GM18507 (cell line): ENCODE results near the gene FTSJ3.

Experiments
- DNase-seq: peaks from one replicate; pipeline ENCODE4 v3.0.0; 2011; ENCODE audit warnings: low read depth; ENCODE audit not compliant: insufficient read length; ENCODE audit errors: extremely low spot score
- FAIRE-seq: peaks from 2 replicates; lab custom pipeline; 2011; peaks lifted over from hg19 to GRCh38; lab: Jason Lieb, UNC

FTSJ3 gene

DNA sequence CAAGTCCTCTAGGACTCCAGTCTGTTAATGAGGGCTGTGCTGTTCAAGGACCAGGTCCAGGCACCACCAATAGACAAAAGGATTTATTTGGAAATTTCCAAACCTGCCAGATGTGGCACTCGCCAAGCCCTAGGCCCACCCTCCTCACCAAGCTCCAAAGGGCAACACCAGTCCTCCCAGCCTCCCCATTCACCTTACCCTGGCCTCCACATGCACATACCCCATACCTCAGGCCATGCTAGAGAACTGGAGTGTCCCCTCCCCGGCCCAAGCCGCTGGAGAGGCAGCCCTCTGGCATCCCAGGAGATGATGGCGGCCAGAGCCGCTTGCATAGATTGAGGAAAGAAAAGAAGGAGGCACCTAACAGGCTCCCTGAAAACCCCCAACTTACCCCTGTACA is 4.6 kb upstream of the FTSJ3 start:
- DNase-seq = no peak
- no peak for FAIRE-seq

DNA sequence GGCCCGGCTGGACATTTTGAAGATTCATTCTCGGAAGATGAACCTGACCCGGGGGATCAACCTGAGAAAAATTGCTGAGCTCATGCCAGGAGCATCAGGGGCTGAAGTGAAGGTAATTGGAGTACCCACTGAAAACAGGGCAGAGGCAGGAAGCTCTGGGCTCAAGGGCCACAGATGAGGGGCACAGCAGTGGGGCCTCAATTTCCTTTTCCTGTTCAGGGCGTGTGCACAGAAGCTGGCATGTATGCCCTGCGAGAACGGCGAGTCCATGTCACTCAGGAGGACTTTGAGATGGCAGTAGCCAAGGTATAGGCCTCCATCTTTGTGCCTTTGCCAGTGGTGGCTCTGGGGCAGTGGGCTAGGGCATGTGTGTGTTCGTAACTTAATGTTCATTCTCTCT is 4.0 kb upstream of the FTSJ3 start:
- DNase-seq (no peak), FAIRE-seq (no peak)

- DNase-seq (no peak), FAIRE-seq (no peak)
These were observed 3.5 kb upstream of the FTSJ3 start for GRCh38 chr17:63830904-63831491.

DNA sequence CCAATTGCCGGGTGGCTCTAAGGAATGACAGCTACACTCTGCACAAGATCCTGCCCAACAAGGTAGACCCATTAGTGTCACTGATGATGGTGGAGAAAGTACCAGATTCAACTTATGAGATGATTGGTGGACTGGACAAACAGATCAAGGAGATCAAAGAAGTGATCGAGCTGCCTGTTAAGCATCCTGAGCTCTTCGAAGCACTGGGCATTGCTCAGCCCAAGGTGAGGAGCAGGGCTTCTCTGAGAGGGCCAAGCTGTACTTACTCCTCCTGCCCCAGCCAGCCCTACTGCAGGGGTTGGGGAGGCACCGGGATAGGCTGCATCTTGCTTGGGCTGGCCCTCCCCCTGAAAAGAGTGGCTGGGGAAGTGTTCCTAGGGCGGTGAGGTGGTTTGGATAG is 2.8 kb upstream of the FTSJ3 start:
- DNase-seq (no peak), FAIRE-seq (no peak)

DNA sequence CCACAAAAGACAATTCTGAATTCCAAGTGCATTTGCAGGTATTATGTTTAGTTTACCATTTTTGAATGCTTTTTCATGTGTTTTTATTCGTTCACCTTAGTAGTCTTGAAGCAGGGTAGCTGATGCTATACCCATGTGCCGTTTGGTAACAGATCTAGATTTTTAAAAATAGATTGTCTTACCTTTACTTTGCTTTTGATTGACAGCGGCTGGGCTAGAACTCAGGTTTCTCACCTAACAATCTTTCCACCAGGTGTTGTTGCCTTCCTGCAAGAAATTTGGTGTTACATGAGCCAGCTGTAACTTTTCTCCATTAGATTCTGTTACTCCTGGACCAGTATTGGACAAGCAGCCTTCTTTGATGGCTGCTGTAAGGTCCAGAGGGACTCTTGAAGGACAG is 1.5 kb upstream of the FTSJ3 start:
- FAIRE-seq = no peak
- no peak for DNase-seq

- FAIRE-seq = peak; percentile 9
- no peak for DNase-seq
These were observed 348 bp upstream of the FTSJ3 start for GRCh38 chr17:63827801-63828221.

- FAIRE-seq (no peak), DNase-seq (no peak)
These were observed 928 bp downstream of the FTSJ3 start for GRCh38 chr17:63826468-63827001.

DNA sequence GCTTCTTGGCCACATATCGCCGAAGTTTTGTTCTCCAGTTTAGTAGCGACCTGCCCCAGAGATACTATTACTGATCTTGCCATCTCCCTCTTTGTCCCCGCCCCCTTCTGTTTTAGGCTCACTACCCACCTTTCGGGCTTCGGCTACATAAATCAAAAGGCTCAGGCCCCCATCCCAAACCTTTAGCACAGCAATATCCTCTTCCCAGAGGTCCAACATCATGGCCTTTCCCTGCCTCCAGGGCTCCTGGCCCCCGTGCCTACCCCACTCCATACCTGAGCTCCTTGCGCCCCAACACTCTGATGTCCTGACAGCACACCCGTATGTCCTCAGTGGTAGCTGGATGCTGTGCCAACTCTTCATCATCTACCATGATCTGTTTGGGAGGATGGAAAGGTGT is 3.1 kb downstream of the FTSJ3 start:
- DNase-seq (no peak), FAIRE-seq (no peak)

GRCh38 chr17:63823659-63824331 is 3.7 kb downstream of the FTSJ3 start:
- no peak for FAIRE-seq
- no peak for DNase-seq

- DNase-seq (no peak), FAIRE-seq (no peak)
These were observed 4.9 kb downstream of the FTSJ3 start for GRCh38 chr17:63822537-63822936.

- DNase-seq = no peak
- FAIRE-seq = no peak
These were observed 5.7 kb downstream of the FTSJ3 start for GRCh38 chr17:63821804-63822203.

DNA sequence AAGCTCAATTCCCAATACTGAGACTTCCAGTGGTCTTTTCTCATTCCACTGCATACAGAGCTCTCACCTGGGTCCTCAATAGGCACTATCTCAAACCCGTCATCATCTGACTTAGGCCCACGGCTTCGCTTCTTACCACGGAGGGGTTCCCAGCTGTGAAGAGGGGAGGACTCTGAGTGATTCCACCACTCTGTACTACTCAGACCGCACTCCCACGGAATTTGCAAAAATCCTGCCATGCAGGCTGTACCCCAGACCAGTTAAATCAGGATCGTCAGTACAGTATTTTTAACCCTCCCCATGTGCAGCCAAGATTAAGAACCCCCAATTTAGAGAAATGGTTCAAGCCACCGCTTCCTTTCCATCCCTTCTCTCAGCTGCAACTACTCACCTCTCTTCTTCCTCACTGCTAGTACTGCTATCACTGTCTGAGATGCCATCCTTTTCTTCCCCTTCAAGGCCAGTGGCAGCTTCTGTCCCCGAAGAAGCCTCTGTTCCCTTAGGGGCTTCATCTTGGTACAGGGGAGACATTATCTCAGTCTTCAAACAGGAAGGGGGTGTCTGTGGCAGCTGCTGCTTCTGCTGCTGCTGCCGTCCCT is 6.4 kb downstream of the FTSJ3 start:
- FAIRE-seq (no peak), DNase-seq (no peak)

- no peak for FAIRE-seq
These were observed 7.6 kb downstream of the FTSJ3 start for GRCh38 chr17:63819585-63820537.

DNA sequence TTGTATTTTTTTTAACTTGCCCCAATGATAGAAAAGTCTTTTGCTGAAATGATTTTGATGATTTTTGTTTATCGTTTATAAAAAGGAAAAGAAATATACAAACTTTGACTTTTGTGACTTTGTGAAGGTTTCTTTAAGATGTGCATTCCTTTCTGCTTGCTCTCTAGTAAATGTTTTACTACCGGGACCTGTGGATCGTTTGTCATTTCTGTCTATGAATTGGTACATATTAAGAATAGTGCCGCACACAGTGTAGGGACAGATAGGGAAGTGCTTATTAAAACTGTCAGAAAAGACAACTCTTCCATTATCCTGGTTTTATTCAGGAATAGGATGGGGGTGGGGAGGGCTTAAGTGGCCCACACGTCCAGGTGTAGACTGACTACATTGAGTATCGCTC is 8.3 kb downstream of the FTSJ3 start:
- FAIRE-seq = no peak

More at GRCh38 chr17:63819585-63820537, 7.6 kb downstream of the FTSJ3 start:
- no peak for DNase-seq

DNA sequence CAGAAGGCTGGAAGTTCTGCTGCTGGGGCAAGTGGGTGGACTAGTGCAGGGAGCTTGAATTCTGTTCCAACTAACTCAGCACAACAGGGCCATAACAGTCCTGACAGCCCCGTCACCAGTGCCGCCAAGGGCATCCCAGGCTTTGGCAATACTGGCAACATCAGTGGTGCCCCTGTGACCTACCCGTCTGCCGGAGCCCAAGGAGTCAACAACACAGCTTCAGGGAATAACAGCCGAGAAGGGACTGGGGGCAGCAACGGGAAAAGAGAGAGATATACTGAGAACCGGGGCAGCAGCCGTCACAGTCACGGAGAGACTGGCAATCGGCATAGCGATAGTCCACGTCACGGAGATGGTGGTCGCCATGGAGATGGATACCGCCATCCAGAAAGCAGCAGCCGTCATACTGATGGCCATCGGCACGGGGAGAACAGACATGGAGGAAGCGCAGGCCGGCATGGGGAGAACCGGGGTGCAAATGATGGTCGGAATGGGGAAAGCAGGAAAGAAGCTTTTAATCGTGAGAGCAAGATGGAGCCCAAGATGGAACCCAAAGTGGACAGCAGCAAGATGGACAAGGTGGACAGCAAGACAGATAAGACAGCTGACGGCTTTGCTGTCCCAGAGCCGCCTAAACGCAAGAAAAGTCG is 9.6 kb downstream of the FTSJ3 start:
- no peak for DNase-seq
- FAIRE-seq = no peak

More for the DNA sequence above, 8.3 kb downstream of the FTSJ3 start:
- DNase-seq = no peak

DNA sequence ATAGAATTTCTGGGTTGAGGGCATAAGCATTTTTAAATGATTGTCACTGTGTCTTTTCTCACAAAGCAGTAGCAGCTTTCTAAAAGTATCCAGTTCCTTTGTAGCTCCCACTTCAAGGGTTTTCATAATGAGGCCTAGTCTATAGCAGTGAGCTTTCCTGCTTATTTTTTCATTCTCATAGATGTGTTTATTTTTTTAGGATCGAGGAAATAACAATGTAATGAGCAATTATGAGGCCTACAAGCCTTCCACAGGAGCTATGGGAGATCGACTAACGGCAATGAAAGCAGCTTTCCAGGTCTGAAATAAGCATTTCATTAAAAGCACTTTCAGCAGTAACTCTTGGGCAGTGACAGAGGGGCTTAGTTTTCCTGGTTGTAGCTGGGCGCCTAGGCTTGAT is 10.8 kb downstream of the FTSJ3 start:
- DNase-seq (no peak), FAIRE-seq (no peak)

DNA sequence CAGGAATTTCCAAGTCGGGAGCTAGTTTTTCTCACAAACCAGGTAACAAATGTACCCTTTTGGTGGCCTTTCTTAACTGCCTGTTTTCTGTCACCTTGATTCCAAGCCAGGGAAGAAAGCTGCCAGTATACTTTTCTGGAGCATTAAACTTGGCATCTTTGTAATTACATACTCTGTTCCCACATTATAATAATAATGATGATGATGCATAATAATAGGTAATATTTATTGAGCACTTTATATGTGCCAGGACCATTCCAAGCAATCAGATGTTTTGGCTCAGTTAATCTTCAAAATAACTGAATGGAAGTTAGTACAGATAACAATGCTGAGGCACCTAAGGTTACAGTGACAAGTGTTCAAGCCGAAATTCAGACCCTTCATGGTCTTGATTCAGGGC is 11.3 kb downstream of the FTSJ3 start:
- FAIRE-seq = no peak

DNA sequence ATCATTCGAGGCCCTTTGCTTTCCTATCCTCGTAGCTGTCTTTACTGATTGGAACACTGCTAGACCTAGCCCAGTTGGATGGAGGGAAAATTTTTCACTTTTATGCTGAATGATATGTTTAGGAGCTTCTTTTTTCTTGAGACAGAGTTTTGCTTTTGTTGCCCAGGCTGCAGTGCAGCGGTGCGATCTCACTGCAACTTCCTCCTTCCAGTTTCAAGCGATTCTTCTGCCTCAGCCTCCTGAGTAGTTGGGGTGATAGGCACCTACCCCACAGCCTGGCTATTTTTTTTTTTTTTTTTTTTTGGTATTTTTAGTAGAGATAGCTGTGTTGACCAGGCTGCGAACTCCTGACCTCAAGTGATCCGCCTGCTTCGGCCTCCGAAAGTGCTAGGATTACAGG is 17.5 kb downstream of the FTSJ3 start:
- no peak for FAIRE-seq

More for the DNA sequence above, 11.3 kb downstream of the FTSJ3 start:
- DNase-seq = no peak

DNA sequence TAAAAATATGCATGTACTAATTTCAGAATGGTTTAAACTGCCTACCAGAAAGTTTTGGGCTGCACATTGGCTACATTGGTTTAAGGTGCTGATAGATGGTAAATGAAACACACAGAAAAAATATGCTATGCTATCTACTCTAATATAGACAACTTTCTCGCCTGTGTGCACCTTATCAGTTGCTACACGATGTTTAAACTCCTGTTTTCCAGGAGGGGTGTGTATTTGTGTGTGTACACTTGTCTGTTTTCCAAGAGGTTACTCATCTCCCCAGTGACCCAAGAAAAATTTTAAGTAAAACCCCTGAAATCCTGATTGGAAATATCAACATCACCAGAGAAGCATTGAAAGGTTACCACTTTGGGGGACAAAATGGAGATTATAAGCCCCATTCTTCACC is 21.9 kb downstream of the FTSJ3 start:
- FAIRE-seq (no peak), DNase-seq (no peak)

More for the DNA sequence above, 17.5 kb downstream of the FTSJ3 start:
- no peak for DNase-seq
